ENCODE results near the gene PCP4.

Gene PCP4

DNA sequence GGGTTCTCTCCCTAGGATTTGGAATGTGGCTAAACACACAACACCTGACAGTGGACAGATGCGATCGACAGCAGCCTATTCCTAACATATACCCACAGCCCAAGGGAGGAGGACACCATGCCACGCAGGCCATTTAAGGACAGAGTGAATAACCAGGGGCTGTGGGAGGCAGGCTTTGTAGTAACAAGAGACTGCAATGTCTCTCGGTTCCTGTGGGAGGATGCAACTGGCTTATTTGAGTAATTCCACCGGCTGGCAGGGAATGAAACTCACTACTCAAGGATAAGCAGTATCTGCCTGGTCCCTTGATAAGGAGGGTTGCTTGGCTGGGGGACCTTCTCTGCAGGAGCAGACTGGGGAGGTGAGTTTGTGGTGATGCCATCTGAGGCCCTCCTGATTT, 109.6 kb downstream of the PCP4 start:
- DNase-seq, result no peak

Measured in SHP77 treated with DMSO at 0.1 percent for 48 hours (cell line).